GM23338 (cell line): ENCODE measurements around the gene SETBP1. TPM values are rescaled to one million over a fixed set of nuclear protein-coding genes. Genes with fewer than 3 reads are reported as not detected.

Source experiments
- ATAC-seq: fragments of 200-7000 bp; cut with Tn5 transposase; 3 replicates; pipeline ENCODE4 v1.9.1; 2020
- DNase-seq: peaks from one replicate; pipeline ENCODE4 v3.0.0-alpha.2; 2015; ENCODE audit warnings: low spot score
- H2AFZ ChIP-seq: fragments of 200-600 bp; sonication (generic); 2 replicates; pipeline ENCODE4 v1.8.0; 2016; ENCODE audit warnings: antibody characterized with exemption, mild to moderate bottlenecking, moderate library complexity
- H3F3A ChIP-seq: fragments of 200-600 bp; sonication (generic); replicated peaks from 2 replicates; pipeline ENCODE4 v1.8.0; 2017; ENCODE audit warnings: antibody characterized with exemption, mixed run types, low read depth
- H3K27ac ChIP-seq: fragments of 200-600 bp; sonication (generic); 2 replicates; pipeline ENCODE4 v1.6.1; 2016; ENCODE audit warnings: low read depth
- H3K27me3 ChIP-seq: fragments of 200-600 bp; sonication (generic); 2 replicates; pipeline ENCODE4 v1.8.0; 2016; ENCODE audit warnings: mild to moderate bottlenecking, mixed run types, moderate library complexity; ENCODE audit not compliant: insufficient read depth
- H3K36me3 ChIP-seq: fragments of 200-600 bp; sonication (generic); 2 replicates; pipeline ENCODE4 v1.8.0; 2016; ENCODE audit warnings: mild to moderate bottlenecking; ENCODE audit not compliant: insufficient read depth
- H3K4me1 ChIP-seq: fragments of 200-600 bp; sonication (generic); 2 replicates; pipeline ENCODE4 v1.8.0; 2016; ENCODE audit warnings: mild to moderate bottlenecking, moderate library complexity; ENCODE audit not compliant: insufficient read depth
- H3K4me2 ChIP-seq: fragments of 200-600 bp; sonication (generic); 2 replicates; pipeline ENCODE4 v1.7.1; 2017; ENCODE audit warnings: mixed run types
- H3K4me3 ChIP-seq: fragments of 200-600 bp; sonication (generic); 2 replicates; pipeline ENCODE4 v1.6.1; 2016; ENCODE audit warnings: mixed run types
- H3K79me2 ChIP-seq: fragments of 200-600 bp; sonication (generic); replicated peaks from 2 replicates; pipeline ENCODE4 v1.8.0; 2017; ENCODE audit warnings: mild to moderate bottlenecking; ENCODE audit not compliant: insufficient read depth
- H3K9me2 ChIP-seq: fragments of 200-600 bp; sonication (generic); 2 replicates; pipeline ENCODE4 v1.8.0; 2017; ENCODE audit not compliant: insufficient read depth
- H4K20me1 ChIP-seq: fragments of 200-600 bp; sonication (generic); replicated peaks from 2 replicates; pipeline ENCODE4 v1.8.0; 2017; ENCODE audit warnings: mild to moderate bottlenecking; ENCODE audit not compliant: insufficient read depth
- H3K27ac Mint-ChIP-seq: 2 replicates; pipeline ENCODE4 v1.8.0; 2020; ENCODE audit warnings: inconsistent platforms, mild to moderate bottlenecking, moderate library complexity, mixed read lengths
- H3K27me3 Mint-ChIP-seq: 3 replicates; pipeline ENCODE4 v1.8.0; 2022; ENCODE audit warnings: low read depth, mild to moderate bottlenecking, moderate library complexity, mixed read lengths, inconsistent platforms; ENCODE audit not compliant: insufficient read depth, poor library complexity
- H3K36me3 Mint-ChIP-seq: 3 replicates; pipeline ENCODE4 v1.8.0; 2021; ENCODE audit warnings: low read depth, mild to moderate bottlenecking, inconsistent platforms, moderate library complexity, mixed read lengths
- H3K4me1 Mint-ChIP-seq: 3 replicates; pipeline ENCODE4 v1.8.0; 2020; ENCODE audit warnings: mild to moderate bottlenecking, inconsistent platforms, mixed read lengths
- H3K4me3 Mint-ChIP-seq: 3 replicates; pipeline ENCODE4 v1.8.0; 2021; ENCODE audit warnings: moderate library complexity, mild to moderate bottlenecking, inconsistent platforms, mixed read lengths
- H3K9me3 Mint-ChIP-seq: 3 replicates; pipeline ENCODE4 v1.8.0; 2020; ENCODE audit warnings: moderate library complexity, mild to moderate bottlenecking, inconsistent platforms, mixed read lengths
- CREB1 ChIP-seq: fragments of 250-450 bp; sonication (Bioruptor Pico); IDR thresholded peaks from 2 replicates; pipeline ENCODE4 v1.5.0; 2020; ENCODE audit warnings: low read depth, mild to moderate bottlenecking, moderate library complexity
- CTCF ChIP-seq, 2 experiments: fragments of 200-600 bp in 1 of 2; sonication (generic) in 1 of 2; conservative IDR thresholded peaks; 2 replicates each; pipeline versions ENCODE4 v1.5.1 to v1.6.1; 2016 to 2017; ENCODE audit warnings: antibody characterized with exemption in 2 of 2, low read depth in 2 of 2, mild to moderate bottlenecking in 2 of 2, moderate library complexity in 1 of 2
- ETS1 ChIP-seq: IDR thresholded peaks from 2 replicates; pipeline ENCODE4 v1.6.1; 2016; ENCODE audit warnings: antibody characterized with exemption
- EZH2 ChIP-seq: fragments of 200-600 bp; sonication (generic); IDR thresholded peaks from one replicate; pipeline ENCODE4 v1.8.0; 2017; ENCODE audit warnings: antibody characterized with exemption, mild to moderate bottlenecking, low read depth; ENCODE audit not compliant: unreplicated experiment
- EZH2phosphoT487 ChIP-seq: fragments of 200-600 bp; sonication (generic); IDR thresholded peaks from one replicate; pipeline ENCODE4 v1.8.1; 2018; ENCODE audit warnings: antibody characterized with exemption; ENCODE audit not compliant: unreplicated experiment
- JUNB ChIP-seq: IDR thresholded peaks from one replicate; pipeline ENCODE4 v1.6.1; 2016; ENCODE audit warnings: antibody characterized with exemption; ENCODE audit not compliant: unreplicated experiment
- NANOG ChIP-seq: IDR thresholded peaks from 2 replicates; pipeline ENCODE4 v1.6.1; 2016; ENCODE audit warnings: antibody characterized with exemption, borderline replicate concordance
- POLR2AphosphoS5 ChIP-seq: IDR thresholded peaks from 2 replicates; pipeline ENCODE4 v1.6.1; 2016; ENCODE audit warnings: antibody characterized with exemption, low read depth
- REST ChIP-seq: IDR thresholded peaks from one replicate; pipeline ENCODE4 v1.6.1; 2018; ENCODE audit warnings: antibody characterized with exemption; ENCODE audit not compliant: unreplicated experiment
- STAT1 ChIP-seq: IDR thresholded peaks from one replicate; pipeline ENCODE4 v1.6.1; 2016; ENCODE audit warnings: antibody characterized with exemption; ENCODE audit not compliant: unreplicated experiment
- ZNF114 ChIP-seq: fragments of 250-450 bp; sonication (Bioruptor Pico); IDR thresholded peaks from 2 replicates; pipeline ENCODE4 v1.5.0; 2020; ENCODE audit warnings: mild to moderate bottlenecking, moderate library complexity
- ZNF331 ChIP-seq: fragments of 250-450 bp; sonication (Bioruptor Pico); IDR thresholded peaks from 2 replicates; pipeline ENCODE4 v1.5.0; 2020; ENCODE audit warnings: low read depth, mild to moderate bottlenecking, moderate library complexity
- polyA plus RNA-seq: library from polyadenylated mRNA; unstranded; fragments of >200 nt; fragmentation: Nextera tagmentation; extraction: Ambion mirVana; gene quantifications from 2 replicates; pipeline ENCODE4 v1.2.1, GENCODE V29; 2016
- total RNA-seq: library from RNA; depleted of rRNA; stranded (reverse); fragments of >200 nt; shearing (Covaris generic); gene quantifications from 2 replicates; pipeline ENCODE4 v1.2.3, GENCODE V29; 2014

SETBP1 gene
- total and polyA plus RNA-seq, 2 experiments from 2014 or later, result 1.6 to 5.5 TPM

- no peak for TF ChIP-seq REST
- TF ChIP-seq ZNF331 (CRISPR knock-in tag), result no peak
Measured at GRCh38 chr18:44678725-44679055, 2.0 kb upstream of the SETBP1 start (continued).

- Histone ChIP-seq H3K27me3 (peaks cover 14% of the 10 kb centered on the region), H3K4me1 (peaks cover 24% of the 10 kb centered on the region), H3K79me2 (peaks cover 10% of the 10 kb centered on the region), H3K4me3 (peak overlapping the region; percentile 93), H3K27ac (no peak overlapping the region), H3K4me2 (peak overlapping the region; percentile 91), H3K36me3 (no peaks in the 10 kb centered on the region), H4K20me1 (no peaks in the 10 kb centered on the region), H3K9me2 (no peaks in the 10 kb centered on the region), H3F3A (0 out of 2 replicates have a peak, but pooled peaks cover 6% of the 10 kb centered on the region), H2AFZ (peak overlapping the region; percentile 84; the same call in 1 of the 2 replicates)
- peaks cover 8% of the 10 kb centered on the region; the same call in 1 of the 3 replicates for H3K4me1 Mint-ChIP-seq
- no peaks in the 10 kb centered on the region for H3K9me3 Mint-ChIP-seq
- H3K36me3 Mint-ChIP-seq, result no peaks in the 10 kb centered on the region; the same call in 2 of the 3 replicates
- ATAC-seq (peak; percentile 78), DNase-seq (peak; percentile 81)
- no peak overlapping the region; the same call in 2 of the 3 replicates for H3K4me3 Mint-ChIP-seq
- no peak overlapping the region for H3K27ac Mint-ChIP-seq
- peaks cover 4% of the 10 kb centered on the region for H3K27me3 Mint-ChIP-seq
- TF ChIP-seq EZH2 (no peak), CTCF (conservative IDR thresholded peaks at IDR 0.05; ENCODE audit: low read depth in 2 of 2) (peak; percentile 38 to 67), ZNF114 (CRISPR knock-in tag) (no peak), POLR2AphosphoS5 (peak; percentile 57; the same call in 1 of the 2 replicates), ETS1 (no peak), EZH2phosphoT487 (no peak), ZNF331 (CRISPR knock-in tag) (no peak), NANOG (no peak), STAT1 (no peak), CREB1 (CRISPR knock-in tag) (0 out of 2 replicates have a peak, but pooled peaks have one; percentile 22), JUNB (no peak)
Measured at GRCh38 chr18:44679056-44679913, 1.4 kb upstream of the SETBP1 start.
